Measurements from ENCODE around the gene DDX41. TPM values are rescaled to one million over a fixed set of nuclear protein-coding genes. Genes with fewer than 3 reads are reported as not detected.

Gene DDX41
- total and polyA plus RNA-seq, 2 of the 13 experiments (the other 11 are each of a cell fraction or from before 2014, with no cell fraction given) = 62.8 to 105 TPM

GRCh38 chr5:177554474-177555111 lies 37.8 kb upstream of the DDX41 start, which contains the start of gene FAM193B (continued):
- TF ChIP-seq ZNF331 (CRISPR knock-in tag; IDR thresholded peaks at IDR 0.05) (peak; percentile 84), ZNF275 (CRISPR knock-in tag; IDR thresholded peaks at IDR 0.05; ENCODE audit: borderline replicate concordance) (no peak), ZNF264 (CRISPR knock-in tag; IDR thresholded peaks at IDR 0.05) (0 out of 2 replicates have a peak, but pooled peaks have one; percentile 46), GABPA (IDR thresholded peaks at IDR 0.05; ENCODE audit: low read depth, low read length) (no peak), GABPA (CRISPR knock-in tag; IDR thresholded peaks at IDR 0.05; ENCODE audit: low read depth) (peak; percentile 68), RERE (CRISPR knock-in tag; IDR thresholded peaks at IDR 0.05; ENCODE audit: low read depth) (no peak), POGZ (CRISPR knock-in tag; IDR thresholded peaks at IDR 0.05) (peak; percentile 40; the same call in 1 of the 2 replicates), TFAP4 (IDR thresholded peaks at IDR 0.05; ENCODE audit: borderline replicate concordance, low read depth) (peak; percentile 18; the same call in 1 of the 2 replicates), MED8 (CRISPR knock-in tag; IDR thresholded peaks at IDR 0.05; ENCODE audit: insufficient replicate concordance) (no peak), NFE2L1 (CRISPR knock-in tag; IDR thresholded peaks at IDR 0.05; ENCODE audit: borderline replicate concordance) (no peak), MIXL1 (CRISPR knock-in tag; IDR thresholded peaks at IDR 0.05) (0 out of 2 replicates have a peak, but pooled peaks have one; percentile 31), MIER2 (CRISPR knock-in tag; IDR thresholded peaks at IDR 0.05) (0 out of 2 replicates have a peak, but pooled peaks have one; percentile 42), FOXP1 (IDR thresholded peaks at IDR 0.05) (no peak), FOXP1 (CRISPR knock-in tag; IDR thresholded peaks at IDR 0.05) (0 out of 2 replicates have a peak, but pooled peaks have one; percentile 11), NFAT5 (CRISPR knock-in tag; IDR thresholded peaks at IDR 0.05) (no peak), KDM5A (IDR thresholded peaks at IDR 0.05; ENCODE audit: borderline replicate concordance, low read length) (no peak), PPARG (CRISPR knock-in tag; conservative IDR thresholded peaks at IDR 0.05) (peak; percentile 56; the same call in 1 of the 2 replicates), ZMYM3 (CRISPR knock-in tag; IDR thresholded peaks at IDR 0.05) (peak; percentile 97)

All from HepG2 (cell line).